ENCODE results near the gene ARCN1. TPM values are rescaled to one million over a fixed set of nuclear protein-coding genes. Genes with fewer than 3 reads are reported as not detected.
A peak's percentile ranks its signal among the peaks of the same experiment; 100 is the strongest.
"Not testable (repeated sequence)": the region's sequence is repeated elsewhere in the genome, so short reads cannot be mapped to it uniquely, and the experiment has no call there.

Gene ARCN1
- total and polyA plus RNA-seq, 2 donors (not counting 1 experiment from before 2014, with no cell fraction given) = 116 to 387 TPM

GRCh38 chr11:118602331-118602730 lies 30.1 kb downstream of the ARCN1 start:
- no peak for TF ChIP-seq CTCF (conservative IDR thresholded peaks at IDR 0.05 in 1 of 2, IDR thresholded peaks at IDR 0.05 in 1 of 2; ENCODE audit: low read depth in 1 of 2, low read length in 2 of 2)
- no peak for TF ChIP-seq EZH2 (IDR thresholded peaks at IDR 0.05; ENCODE audit: low read length, missing control alignments)
- Histone ChIP-seq H3K9me3 (ENCODE audit: control insufficient read depth, insufficient read depth, low read depth, low read length) (no peaks in the 10 kb centered on the region), H3K27ac (ENCODE audit: insufficient read depth, low read length) (peak overlapping the region; percentile 34), H3K4me3 (replicated peaks in 1 of 4; ENCODE audit: control extremely low read depth in 1 of 4, insufficient read depth in 1 of 4, low read depth in 3 of 4, low read length in 4 of 4) (no peak overlapping the region), H2AFZ (ENCODE audit: low read length) (no peak overlapping the region), H3K27me3 (ENCODE audit: control insufficient read depth, insufficient read depth, low read length) (no peaks in the 10 kb centered on the region), H3K9ac (ENCODE audit: insufficient read depth, low read length) (no peak overlapping the region), H3K4me2 (ENCODE audit: extremely low read depth, insufficient read depth, low read length) (no peak overlapping the region), H4K20me1 (ENCODE audit: control insufficient read depth, extremely low read depth, insufficient read depth, low read length) (no peaks in the 10 kb centered on the region), H3K36me3 (ENCODE audit: control insufficient read depth, insufficient read depth, low read length) (peaks cover 16% of the 10 kb centered on the region), H3K79me2 (ENCODE audit: control insufficient read depth, insufficient read depth, low read length) (no peaks in the 10 kb centered on the region), H3K4me1 (ENCODE audit: control insufficient read depth, extremely low read depth, insufficient read depth, low read length) (peaks cover 39% of the 10 kb centered on the region)
- peak in 1 of 2 donors; percentile 79 for DNase-seq (ENCODE audit: low read depth in 2 of 2)

GRCh38 chr11:118603709-118604108 lies 31.5 kb downstream of the ARCN1 start:
- not testable (repeated sequence) for H3K4me2 ChIP-seq (ENCODE audit: extremely low read depth, insufficient read depth, low read length); H4K20me1 ChIP-seq (ENCODE audit: control insufficient read depth, extremely low read depth, insufficient read depth, low read length); H3K9me3 ChIP-seq (ENCODE audit: control insufficient read depth, insufficient read depth, low read depth, low read length); H3K79me2 ChIP-seq (ENCODE audit: control insufficient read depth, insufficient read depth, low read length); DNase-seq (ENCODE audit: low read depth in 2 of 2); H3K27me3 ChIP-seq (ENCODE audit: control insufficient read depth, insufficient read depth, low read length); H3K9ac ChIP-seq (ENCODE audit: insufficient read depth, low read length); H3K4me3 ChIP-seq (replicated peaks in 1 of 4; ENCODE audit: control extremely low read depth in 1 of 4, insufficient read depth in 1 of 4, low read depth in 3 of 4, low read length in 4 of 4); H2AFZ ChIP-seq (ENCODE audit: low read length)
- Histone ChIP-seq H3K27ac (ENCODE audit: insufficient read depth, low read length) (peak overlapping the region; percentile 88), H3K4me1 (ENCODE audit: control insufficient read depth, extremely low read depth, insufficient read depth, low read length) (peaks cover 40% of the 10 kb centered on the region), H3K36me3 (ENCODE audit: control insufficient read depth, insufficient read depth, low read length) (peaks cover 15% of the 10 kb centered on the region)

- H3K27me3 ChIP-seq (ENCODE audit: control insufficient read depth, insufficient read depth, low read length) = no peaks in the 10 kb centered on the region
- no peaks in the 10 kb centered on the region for H3K9me3 ChIP-seq (ENCODE audit: control insufficient read depth, insufficient read depth, low read depth, low read length)
- H3K27ac ChIP-seq (ENCODE audit: insufficient read depth, low read length) = peak overlapping the region; percentile 88
- H4K20me1 ChIP-seq (ENCODE audit: control insufficient read depth, extremely low read depth, insufficient read depth, low read length) = no peaks in the 10 kb centered on the region
- H3K4me3 ChIP-seq (replicated peaks in 1 of 4; ENCODE audit: control extremely low read depth in 1 of 4, insufficient read depth in 1 of 4, low read depth in 3 of 4, low read length in 4 of 4) = no peak overlapping the region
- H2AFZ ChIP-seq (ENCODE audit: low read length) = no peak overlapping the region
- peaks cover 17% of the 10 kb centered on the region for H3K36me3 ChIP-seq (ENCODE audit: control insufficient read depth, insufficient read depth, low read length)
- H3K79me2 ChIP-seq (ENCODE audit: control insufficient read depth, insufficient read depth, low read length) = peaks cover 10% of the 10 kb centered on the region
- no peak overlapping the region for H3K9ac ChIP-seq (ENCODE audit: insufficient read depth, low read length)
- H3K4me2 ChIP-seq (ENCODE audit: extremely low read depth, insufficient read depth, low read length) = peak overlapping the region; percentile 76
- no peak for DNase-seq (ENCODE audit: low read depth in 2 of 2)
- TF ChIP-seq CTCF (conservative IDR thresholded peaks at IDR 0.05 in 1 of 2, IDR thresholded peaks at IDR 0.05 in 1 of 2; ENCODE audit: low read depth in 1 of 2, low read length in 2 of 2) (no peak), EZH2 (IDR thresholded peaks at IDR 0.05; ENCODE audit: low read length, missing control alignments) (no peak)
- peaks cover 44% of the 10 kb centered on the region for H3K4me1 ChIP-seq (ENCODE audit: control insufficient read depth, extremely low read depth, insufficient read depth, low read length)
These were observed 32.4 kb downstream of the ARCN1 start for GRCh38 chr11:118604566-118604965.
